Tibial nerve (tissue), 4 donors: ENCODE results near the gene RNF123.

Experiments
- CTCF ChIP-seq, 5 experiments: fragments of 200-600 bp in 3 of 5; fragments of 450-650 bp in 2 of 5; sonication (generic) in 3 of 5; IDR thresholded peaks; one replicate each; pipeline ENCODE4 v1.5.1; 2016 to 2019; ENCODE audit warnings: antibody characterized with exemption in 5 of 5, mild to moderate bottlenecking in 3 of 5, moderate library complexity in 2 of 5
- EP300 ChIP-seq, 2 donors: sonication (generic); formaldehyde crosslinking; IDR thresholded peaks; one replicate each; pipeline ENCODE4 v1.6.1; 2017; ENCODE audit warnings: antibody characterized with exemption in 2 of 2, mild to moderate bottlenecking in 1 of 2
- POLR2A ChIP-seq, 2 donors: fragments of 450-650 bp; IDR thresholded peaks; one replicate each; pipeline ENCODE4 v1.6.1; 2017; ENCODE audit warnings: antibody characterized with exemption in 2 of 2, mild to moderate bottlenecking in 2 of 2, moderate library complexity in 2 of 2

GRCh38 chr3:49715611-49716121 is 26.3 kb downstream of the RNF123 start:
- TF ChIP-seq CTCF (IDR thresholded peaks at IDR 0.05) (no peak), POLR2A (IDR thresholded peaks at IDR 0.05) (no peak), EP300 (IDR thresholded peaks at IDR 0.05) (no peak)
